BJ (cell line): Measurements from ENCODE around the gene GPRC5B. TPM values are rescaled to one million over a fixed set of nuclear protein-coding genes. Genes with fewer than 3 reads are reported as not detected.

Source experiments
- CTCF ChIA-PET: fragments of 350-600 bp; formaldehyde crosslinking; extraction: SDS; loops from one replicate; lab custom pipeline; 2021; ENCODE audit warnings: antibody characterized with exemption, inconsistent platforms; lab: Yijun Ruan, JAX
- POLR2A ChIA-PET: fragments of 300-600 bp; sonication (Branson Sonifier 250); formaldehyde crosslinking; extraction: SDS; loops from one replicate; lab custom pipeline; 2021; ENCODE audit warnings: antibody characterized with exemption; lab: Charles Lee
- DNase-seq: peaks from one replicate; pipeline ENCODE4 v3.0.0-alpha.2; 2011; ENCODE audit warnings: low read depth
- H3K27me3 ChIP-seq: 2 replicates; pipeline ENCODE4 v1.6.0; 2011; ENCODE audit warnings: low read length; ENCODE audit not compliant: control insufficient read depth, insufficient read depth
- H3K36me3 ChIP-seq: 2 replicates; pipeline ENCODE4 v1.5.1; 2011; ENCODE audit warnings: low read length; ENCODE audit not compliant: control insufficient read depth, insufficient read depth
- H3K4me3 ChIP-seq: 2 replicates; pipeline ENCODE4 v1.5.1; 2011; ENCODE audit warnings: low read depth, mild to moderate bottlenecking, control low read depth, low read length
- CTCF ChIP-seq: IDR thresholded peaks from 2 replicates; pipeline ENCODE4 v1.5.1; 2011; ENCODE audit warnings: low read depth, mild to moderate bottlenecking, control low read depth, inconsistent platforms, low read length, moderate library complexity; ENCODE audit not compliant: insufficient read depth
- polyA minus RNA-seq: library from RNA; depleted of rRNA, polyadenylated mRNA; stranded (reverse); fragments of >200 nt; gene quantifications from 2 replicates; pipeline ENCODE4 v1.2.3, GENCODE V29; 2011; rRNA and poly(A)+ RNA removed
- polyA plus RNA-seq: library from polyadenylated mRNA; depleted of rRNA; stranded (reverse); fragments of >200 nt; gene quantifications from 2 replicates; pipeline ENCODE4 v1.2.3, GENCODE V29; 2011; rRNA removed

GPRC5B gene
- polyA plus RNA-seq (0.33 and 0.55 TPM in 2 replicates), polyA minus RNA-seq (0.31 and 0.57 TPM in 2 replicates)

DNA sequence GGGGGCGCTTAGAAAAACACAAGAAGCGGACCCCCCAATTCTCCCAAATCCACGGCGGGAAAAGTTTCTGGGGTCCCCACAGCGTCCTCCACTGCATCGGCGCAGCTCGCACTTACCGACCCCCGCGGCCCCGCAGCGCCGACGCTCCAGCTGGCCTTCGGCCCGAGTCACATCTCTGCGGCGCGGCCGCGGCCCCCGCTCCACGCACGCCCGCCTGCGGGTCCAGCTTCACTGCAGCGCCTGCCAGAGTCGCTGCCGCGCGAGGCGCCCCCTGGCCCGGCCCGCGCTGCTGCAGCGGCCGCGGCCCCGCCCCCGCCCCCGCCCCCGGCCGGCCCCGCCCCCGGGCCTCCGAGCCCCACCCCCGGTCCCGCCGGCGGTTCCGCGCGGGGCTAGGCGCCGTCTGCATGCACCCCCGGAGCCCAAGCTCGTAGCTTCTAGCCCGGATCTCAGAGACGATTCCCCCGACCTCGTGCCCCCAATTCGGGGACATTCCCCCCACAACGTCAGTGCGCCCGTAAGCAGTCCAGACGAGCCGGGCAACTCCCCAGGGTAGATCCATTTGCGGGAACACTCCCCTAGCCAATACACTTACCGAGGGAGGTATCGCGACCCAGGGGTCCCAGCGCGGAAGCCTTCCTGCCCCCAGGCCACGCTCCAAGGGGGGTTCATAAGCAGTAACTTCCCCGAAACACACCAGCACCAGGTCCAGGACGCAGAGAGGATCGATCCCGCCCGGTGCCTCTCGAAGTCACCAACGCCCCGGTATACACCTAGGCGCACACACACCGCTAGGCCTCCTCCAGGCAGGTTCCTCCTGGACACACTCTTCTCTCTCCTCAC, at the start of gene GPRC5B:
Gene GPRC5B (minus strand): TSS at position 238 of the 840 bp plus-strand sequence. CDS start 12,003 bp downstream, outside the sequence.
- H3K4me3 ChIP-seq: peak within 1 kb of the TSS; percentile 50
- no peak for TF ChIP-seq CTCF
- peaks cover 15% of the 10 kb centered on the region for H3K27me3 ChIP-seq
- no peak for DNase-seq
- H3K36me3 ChIP-seq: no peaks in the 10 kb centered on the region
- POLR2A ChIA-PET: no interaction called here
- CTCF ChIA-PET: interaction anchor here (0.7 to 8.4 kb wide), 7 partner anchors 15 to 330 kb away, joined by 3 to 178 read pairs (median 4); partner anchors contain the start of genes IQCK, KNOP1 and VPS35L

DNA sequence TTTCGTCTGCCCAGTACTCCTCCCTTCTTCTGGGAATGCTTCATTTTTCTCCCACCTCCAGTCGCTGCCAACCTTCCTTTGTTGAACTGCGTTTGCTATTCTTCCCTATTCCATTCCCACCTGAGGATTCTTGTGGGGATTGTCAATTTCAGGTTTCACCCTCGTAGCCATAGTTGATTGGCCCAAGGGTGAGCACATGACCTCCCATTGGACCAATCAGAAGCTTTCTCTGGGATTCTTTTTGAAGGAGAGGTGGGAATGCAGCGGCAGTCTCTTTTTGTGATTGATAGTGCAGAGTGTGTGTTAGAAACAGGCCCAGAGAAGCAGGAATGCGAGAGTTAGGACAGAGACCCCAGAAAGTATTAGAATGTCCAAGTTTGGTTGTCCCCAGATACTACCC, 49.1 kb upstream of the GPRC5B start:
- ChIA-PET CTCF (no interaction called here), POLR2A (no interaction called here)
- no peaks in the 10 kb centered on the region for H3K27me3 ChIP-seq
- H3K36me3 ChIP-seq: no peaks in the 10 kb centered on the region
- no peak for TF ChIP-seq CTCF
- DNase-seq: no peak
- no peak overlapping the region for H3K4me3 ChIP-seq

DNA sequence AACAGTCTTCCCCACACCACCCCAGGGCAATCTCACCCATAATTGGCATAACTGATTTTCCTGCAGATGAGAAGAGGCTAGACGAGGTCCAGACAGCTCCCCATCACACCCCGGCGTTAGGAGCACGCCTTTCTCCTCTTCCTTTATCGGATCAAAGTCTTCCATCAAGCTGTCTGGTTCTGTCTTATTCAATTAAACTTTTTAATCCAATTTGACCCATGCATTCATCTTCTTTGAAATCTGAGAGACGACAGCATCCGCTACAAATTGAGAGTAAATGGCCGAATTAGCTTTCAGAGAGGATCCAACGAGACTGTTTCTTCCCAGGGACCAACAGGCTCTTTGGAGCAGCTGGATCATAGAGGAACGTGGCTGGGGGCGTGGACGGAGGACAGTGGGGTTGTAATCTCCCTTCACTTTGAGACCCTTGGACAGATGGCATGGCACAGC, 44.4 kb upstream of the GPRC5B start:
- CTCF ChIA-PET: interaction anchor here (0.7 to 1.3 kb wide), 2 partner anchors 22 to 456 kb away, joined by 3 read pairs; no protein-coding TSS in a partner anchor
- no peak for TF ChIP-seq CTCF
- H3K36me3 ChIP-seq: no peaks in the 10 kb centered on the region
- POLR2A ChIA-PET: no interaction called here
- no peaks in the 10 kb centered on the region for H3K27me3 ChIP-seq
- no peak overlapping the region for H3K4me3 ChIP-seq
- no peak for DNase-seq

- Histone ChIP-seq H3K36me3 (no peaks in the 10 kb centered on the region), H3K4me3 (no peak overlapping the region), H3K27me3 (no peaks in the 10 kb centered on the region)
- POLR2A ChIA-PET: no interaction called here
- no peak for DNase-seq
- TF ChIP-seq CTCF: no peak
- CTCF ChIA-PET: interaction anchor here (1.3 kb wide), 1 partner anchor 456 kb away, joined by 3 read pairs; no protein-coding TSS in a partner anchor
Observed at GRCh38 chr16:19928432-19928831, 43.8 kb upstream of the GPRC5B start.
